Activated B cell treated with CpG ODN at 0.5 μM for 24 hours (primary cell): ENCODE measurements around the gene SPAG17. TPM values are rescaled to one million over a fixed set of nuclear protein-coding genes. Genes with fewer than 3 reads are reported as not detected.

ENCODE experiments used
- ATAC-seq: fragments of 200-7000 bp; cut with Tn5 transposase; one replicate; pipeline ENCODE4 v1.10.0; 2021; ENCODE audit warnings: low read depth, mild to moderate bottlenecking, moderate library complexity
- CTCF ChIA-PET: fragments of 350-600 bp; sonication (Branson Sonifier 250); formaldehyde crosslinking; loops from one replicate; lab custom pipeline; 2021; ENCODE audit warnings: antibody characterized with exemption; lab: Charles Lee
- POLR2A ChIA-PET: fragments of 350-600 bp; sonication (Branson Sonifier 250); formaldehyde crosslinking; loops from one replicate; lab custom pipeline; 2021; ENCODE audit warnings: antibody characterized with exemption; lab: Charles Lee
- DNase-seq: peaks from one replicate; pipeline ENCODE4 v3.0.0; 2022
- H3K27ac Mint-ChIP-seq: one replicate; pipeline ENCODE4 v1.8.0; 2020; ENCODE audit warnings: mixed read lengths
- H3K27me3 Mint-ChIP-seq: one replicate; pipeline ENCODE4 v1.8.0; 2021; ENCODE audit warnings: mixed read lengths
- H3K36me3 Mint-ChIP-seq: one replicate; pipeline ENCODE4 v1.8.0; 2021; ENCODE audit warnings: low read depth, mixed read lengths
- H3K4me1 Mint-ChIP-seq: one replicate; pipeline ENCODE4 v1.8.0; 2021; ENCODE audit warnings: mixed read lengths
- H3K4me3 Mint-ChIP-seq: one replicate; pipeline ENCODE4 v1.8.0; 2020; ENCODE audit warnings: mild to moderate bottlenecking, mixed read lengths
- H3K9me3 Mint-ChIP-seq: one replicate; pipeline ENCODE4 v1.8.0; 2020; ENCODE audit warnings: mixed read lengths
- CTCF ChIP-seq: fragments of 200-600 bp; IDR thresholded peaks from one replicate; pipeline ENCODE4 v1.8.0; 2022; ENCODE audit warnings: antibody characterized with exemption, mild to moderate bottlenecking
- intact Hi-C: fragments of 100-400 bp; cut with micrococcal nuclease; formaldehyde crosslinking; loops from one replicate; pipeline ENCODE4 v1.15.1; 2024
- total RNA-seq: library from RNA; stranded (reverse); gene quantifications from 2 replicates; pipeline ENCODE4 v1.2.3, GENCODE V29; 2022

The SPAG17 gene
- total RNA-seq, 1 donor from 2014 or later: not detected

- ChIA-PET POLR2A (no interaction called here), CTCF (no interaction called here)
- H3K4me1 Mint-ChIP-seq: no peaks in the 10 kb centered on the region
- DNase-seq (no peak), ATAC-seq (no peak)
- H3K4me3 Mint-ChIP-seq: no peak overlapping the region
- H3K27ac Mint-ChIP-seq: no peak overlapping the region
- no peaks in the 10 kb centered on the region for H3K9me3 Mint-ChIP-seq
- intact Hi-C loops: no loop called here
- no peak for TF ChIP-seq CTCF
- no peaks in the 10 kb centered on the region for H3K36me3 Mint-ChIP-seq
- peaks cover 7% of the 10 kb centered on the region for H3K27me3 Mint-ChIP-seq
These were observed 53.0 kb downstream of the SPAG17 start for GRCh38 chr1:118132000-118132399.

GRCh38 chr1:118128761-118129160 is 56.3 kb downstream of the SPAG17 start:
- no peak for DNase-seq
- Mint-ChIP-seq H3K4me1 (no peaks in the 10 kb centered on the region), H3K27ac (no peak overlapping the region), H3K4me3 (no peak overlapping the region), H3K9me3 (peaks cover 4% of the 10 kb centered on the region), H3K27me3 (peaks cover 9% of the 10 kb centered on the region), H3K36me3 (no peaks in the 10 kb centered on the region)
- intact Hi-C loops: no loop called here
- POLR2A ChIA-PET: no interaction called here
- no peak for ATAC-seq
- no peak for TF ChIP-seq CTCF
- CTCF ChIA-PET: no interaction called here

- intact Hi-C loops: no loop called here
- ChIA-PET POLR2A (no interaction called here), CTCF (no interaction called here)
- no peak for TF ChIP-seq CTCF
- peaks cover 4% of the 10 kb centered on the region for H3K9me3 Mint-ChIP-seq
- H3K4me1 Mint-ChIP-seq: no peaks in the 10 kb centered on the region
- ATAC-seq: no peak
- H3K36me3 Mint-ChIP-seq: no peaks in the 10 kb centered on the region
- no peak for DNase-seq
- no peak overlapping the region for H3K4me3 Mint-ChIP-seq
- no peak overlapping the region for H3K27ac Mint-ChIP-seq
- peaks cover 1% of the 10 kb centered on the region for H3K27me3 Mint-ChIP-seq
These were observed 61.0 kb downstream of the SPAG17 start for GRCh38 chr1:118124064-118124463.

- Mint-ChIP-seq H3K4me1 (no peaks in the 10 kb centered on the region), H3K4me3 (no peak overlapping the region), H3K27ac (no peak overlapping the region), H3K27me3 (peaks cover 1% of the 10 kb centered on the region), H3K9me3 (peaks cover 4% of the 10 kb centered on the region), H3K36me3 (no peaks in the 10 kb centered on the region)
- ATAC-seq: no peak
- no peak for TF ChIP-seq CTCF
- intact Hi-C loops: no loop called here
- ChIA-PET POLR2A (no interaction called here), CTCF (no interaction called here)
- DNase-seq: no peak
These were observed 61.8 kb downstream of the SPAG17 start for GRCh38 chr1:118123116-118123839.

- Mint-ChIP-seq H3K27me3 (peaks cover 1% of the 10 kb centered on the region), H3K4me1 (no peaks in the 10 kb centered on the region), H3K4me3 (no peak overlapping the region), H3K36me3 (no peaks in the 10 kb centered on the region), H3K27ac (no peak overlapping the region), H3K9me3 (peaks cover 4% of the 10 kb centered on the region)
- CTCF ChIA-PET: no interaction called here
- POLR2A ChIA-PET: no interaction called here
- ATAC-seq (no peak), DNase-seq (no peak)
- no peak for TF ChIP-seq CTCF
- intact Hi-C loops: no loop called here
These were observed 62.6 kb downstream of the SPAG17 start for GRCh38 chr1:118122234-118123004.
